Spinal cord (tissue), 10 donors: ENCODE data around the gene KSR2. TPM values are rescaled to one million over a fixed set of nuclear protein-coding genes. Genes with fewer than 3 reads are reported as not detected.

Source experiments
- DNase-seq, 6 donors: peaks; one replicate each; pipeline versions ENCODE4 v3.0.0 to v3.0.0-alpha.2; 2013 to 2015; ENCODE audit warnings: low spot score in 6 of 6, low read depth in 4 of 6
- H3K27ac ChIP-seq: one replicate; pipeline ENCODE4 v1.5.1; 2013; ENCODE audit warnings: low read depth, low read length, control low read depth
- H3K27me3 ChIP-seq: one replicate; pipeline ENCODE4 v1.6.1; 2013; ENCODE audit warnings: low read length; ENCODE audit not compliant: control insufficient read depth, insufficient read depth
- H3K36me3 ChIP-seq: one replicate; pipeline ENCODE4 v1.6.1; 2013; ENCODE audit warnings: low read length; ENCODE audit not compliant: control insufficient read depth, insufficient read depth
- H3K4me1 ChIP-seq: one replicate; pipeline ENCODE4 v1.6.1; 2013; ENCODE audit warnings: low read length; ENCODE audit not compliant: control insufficient read depth, insufficient read depth
- H3K4me3 ChIP-seq: one replicate; pipeline ENCODE4 v1.5.1; 2013; ENCODE audit warnings: low read depth, low read length, control low read depth
- H3K9me3 ChIP-seq: one replicate; pipeline ENCODE4 v1.6.1; 2013; ENCODE audit warnings: low read length; ENCODE audit not compliant: control insufficient read depth, insufficient read depth
- WGBS: methylation state at CpG from one replicate; pipeline ENCODE4 v1.1.5; 2013; ENCODE audit warnings: missing lambda C conversion rate; ENCODE audit not compliant: insufficient coverage; 5-methylcytosine and 5-hydroxymethylcytosine counted together
- polyA plus RNA-seq, 2 donors: library from polyadenylated mRNA; unstranded; fragments of 120-200 nt; gene quantifications; one replicate each; pipeline ENCODE4 v1.2.1, GENCODE V29; 2013; ENCODE audit not compliant: insufficient read length in 2 of 2
- total RNA-seq, 2 donors: library from RNA; depleted of rRNA in 1 of 2; stranded (reverse); fragments of 120-200 nt in 1 of 2; fragments of >200 nt in 1 of 2; gene quantifications; one replicate each; pipeline versions ENCODE4 v1.2.3 to v1.2.4, GENCODE V29; 2013 to 2014
- donor health status: healthy.

Gene KSR2
- total and polyA plus RNA-seq, 4 donors = 2.5 to 10.0 (median 5.6) TPM

DNA sequence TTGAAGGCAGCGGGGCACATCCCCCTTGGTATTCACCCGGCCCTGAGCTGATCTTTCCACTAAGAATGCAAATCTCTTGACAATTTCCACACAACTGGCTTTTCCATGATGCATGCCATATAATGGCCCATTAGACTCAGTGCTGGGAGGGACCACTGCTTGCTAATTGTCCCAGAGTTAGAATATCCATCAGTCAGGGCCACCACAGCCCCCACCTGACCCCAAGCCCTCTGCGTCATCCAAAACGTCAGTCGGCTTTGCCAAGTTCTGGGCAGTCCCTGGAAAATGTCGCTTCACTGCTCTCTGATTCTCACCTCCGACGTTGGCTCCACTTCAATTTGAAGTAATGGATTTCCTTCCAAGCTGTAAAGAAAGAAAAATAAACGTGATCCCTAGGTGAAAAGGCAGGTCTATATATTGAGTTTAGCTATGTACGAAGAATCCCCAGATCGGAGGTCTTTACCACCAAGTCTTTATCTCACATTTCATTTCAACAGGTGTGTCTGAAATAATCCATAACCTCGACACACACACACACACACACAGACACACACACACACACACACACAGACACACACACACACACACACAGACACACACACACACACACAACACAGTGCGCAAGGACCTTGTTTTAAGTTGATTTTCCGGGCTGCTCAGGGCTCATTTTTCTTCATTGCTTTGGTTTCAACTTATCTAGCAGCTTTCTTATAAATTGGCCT lies 441.9 kb downstream of the KSR2 start:
- H3K27ac ChIP-seq = no peak overlapping the region
- 51% methylated on average over 4 of the region's 14 CpGs for WGBS

DNA sequence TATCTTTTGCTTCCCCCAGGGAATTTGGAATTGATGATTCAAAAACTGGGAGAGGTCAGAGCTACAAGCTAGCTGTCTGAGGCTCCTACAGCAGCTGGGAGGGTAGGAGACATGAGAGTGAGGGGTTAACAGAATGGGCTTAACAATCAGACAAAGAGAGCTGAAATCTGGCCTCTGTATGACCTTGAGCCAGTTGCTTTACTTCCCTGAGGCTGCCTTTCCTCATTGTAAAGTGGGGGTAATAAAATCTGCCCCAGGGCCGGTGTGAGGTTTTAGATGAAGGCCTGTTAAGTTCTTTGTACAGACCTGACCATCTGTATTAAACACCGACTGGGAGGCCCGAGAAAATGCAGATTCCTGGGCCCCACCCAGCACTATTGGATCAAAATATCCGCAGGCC lies 443.0 kb downstream of the KSR2 start:
- Histone ChIP-seq H3K27me3 (no peaks in the 10 kb centered on the region), H3K36me3 (peaks cover 5% of the 10 kb centered on the region), H3K9me3 (no peaks in the 10 kb centered on the region), H3K27ac (no peak overlapping the region), H3K4me1 (no peaks in the 10 kb centered on the region), H3K4me3 (no peak overlapping the region)
- DNase-seq = no peak
- 50% methylated on average over 3 of the region's 4 CpGs for WGBS

More for the DNA sequence above, 441.9 kb downstream of the KSR2 start:
- H3K4me1 ChIP-seq = no peaks in the 10 kb centered on the region
- H3K27me3 ChIP-seq = no peaks in the 10 kb centered on the region
- H3K36me3 ChIP-seq = peaks cover 5% of the 10 kb centered on the region
- no peaks in the 10 kb centered on the region for H3K9me3 ChIP-seq
- no peak overlapping the region for H3K4me3 ChIP-seq
- peak in 1 of 6 donors; percentile 51 for DNase-seq

DNA sequence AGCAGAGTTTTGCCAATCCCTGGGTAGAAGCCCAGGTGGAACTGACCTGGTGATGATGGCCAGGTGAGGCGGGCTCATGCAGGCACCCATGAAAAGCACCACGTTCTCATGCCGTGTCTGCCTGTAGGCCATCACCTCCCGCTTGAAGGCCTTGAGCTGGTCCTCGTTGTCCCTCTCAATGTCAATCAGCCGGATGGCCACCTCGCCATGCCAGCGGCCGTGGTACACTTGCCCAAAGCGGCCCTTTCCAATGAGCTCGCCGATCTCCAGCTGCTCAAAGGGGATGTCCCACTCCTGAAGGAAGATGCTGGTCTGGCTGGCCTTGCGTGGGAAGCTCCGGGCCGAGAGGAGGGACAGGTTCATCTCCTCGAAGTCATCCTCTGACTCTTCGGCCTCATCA lies 444.0 kb downstream of the KSR2 start:
- H3K36me3 ChIP-seq = peaks cover 5% of the 10 kb centered on the region
- H3K4me1 ChIP-seq = no peaks in the 10 kb centered on the region
- no peaks in the 10 kb centered on the region for H3K27me3 ChIP-seq
- H3K9me3 ChIP-seq = no peaks in the 10 kb centered on the region
- no peak overlapping the region for H3K4me3 ChIP-seq
- 99% methylated on average over 17 of the region's 17 CpGs for WGBS
- H3K27ac ChIP-seq = no peak overlapping the region
- DNase-seq = no peak

DNA sequence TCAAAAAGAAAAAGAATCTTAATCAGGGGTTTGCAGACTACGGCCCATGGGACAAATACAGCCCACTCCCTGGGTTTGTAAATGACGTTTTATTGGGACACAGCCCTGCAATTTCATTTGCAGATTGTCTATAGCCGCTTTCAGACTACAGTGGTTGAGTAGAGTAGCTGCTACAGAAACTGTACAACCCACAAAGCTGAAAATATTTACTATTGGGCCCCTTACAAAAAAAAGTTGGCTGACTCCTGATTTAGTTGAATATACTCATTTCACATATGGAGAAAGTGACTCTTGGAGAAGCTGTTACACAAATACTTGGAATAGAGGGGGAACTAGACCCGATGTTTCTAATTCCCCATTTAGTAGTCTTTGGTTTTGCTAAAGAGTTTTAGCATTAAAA lies 444.8 kb downstream of the KSR2 start:
- Histone ChIP-seq H3K36me3 (peaks cover 5% of the 10 kb centered on the region), H3K27ac (no peak overlapping the region), H3K4me3 (no peak overlapping the region), H3K4me1 (no peaks in the 10 kb centered on the region), H3K9me3 (no peaks in the 10 kb centered on the region), H3K27me3 (no peaks in the 10 kb centered on the region)
- 100% methylated on average over 2 of the region's 4 CpGs for WGBS
- no peak for DNase-seq

DNA sequence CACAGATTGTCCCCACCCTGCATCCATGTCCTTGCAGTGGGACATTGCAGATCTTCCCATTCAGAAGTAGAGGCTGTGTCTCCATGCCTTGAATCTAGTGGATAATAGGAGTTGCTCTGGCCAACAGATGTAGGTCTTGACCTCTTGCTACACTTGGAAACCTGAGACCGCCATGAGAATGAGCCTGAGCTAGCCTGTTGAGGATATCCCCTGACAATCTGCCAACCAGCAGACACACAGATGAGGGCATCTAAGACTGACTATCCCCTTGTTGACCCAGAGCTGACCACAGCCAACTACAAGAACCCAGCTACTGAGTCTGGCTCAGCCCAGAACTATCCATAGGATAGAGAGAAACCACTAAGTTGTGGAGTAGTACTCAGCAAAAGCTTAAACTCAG lies 446.2 kb downstream of the KSR2 start:
- 100% methylated on average over 1 of the region's 1 CpG for WGBS
- H3K27me3 ChIP-seq = no peaks in the 10 kb centered on the region
- H3K27ac ChIP-seq = no peak overlapping the region
- H3K4me3 ChIP-seq = no peak overlapping the region
- H3K4me1 ChIP-seq = no peaks in the 10 kb centered on the region
- no peak for DNase-seq
- peaks cover 5% of the 10 kb centered on the region for H3K36me3 ChIP-seq
- no peaks in the 10 kb centered on the region for H3K9me3 ChIP-seq

DNA sequence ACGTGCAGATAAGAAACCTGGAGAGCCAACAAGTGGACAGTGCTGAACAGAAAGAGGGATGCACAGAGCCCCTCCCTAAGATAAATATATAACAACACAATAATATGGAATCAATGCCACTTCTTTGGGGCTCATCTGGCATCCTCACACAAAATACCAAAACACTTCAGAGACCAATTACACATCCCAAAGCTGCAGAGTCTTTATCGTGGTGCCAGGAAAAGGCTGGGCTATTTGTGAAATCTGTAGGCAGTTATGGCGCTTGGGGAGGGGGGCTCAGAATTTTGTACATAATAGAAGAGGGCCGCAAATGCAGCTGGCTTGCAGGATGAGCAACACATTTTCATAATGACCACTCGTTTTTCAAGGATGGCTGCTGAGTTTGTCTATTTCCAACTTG lies 446.9 kb downstream of the KSR2 start:
- peaks cover 5% of the 10 kb centered on the region for H3K36me3 ChIP-seq
- 86% methylated on average over 2 of the region's 5 CpGs for WGBS
- no peaks in the 10 kb centered on the region for H3K9me3 ChIP-seq
- DNase-seq = peak in 2 of 6 donors; percentile 20 to 84
- no peaks in the 10 kb centered on the region for H3K4me1 ChIP-seq
- no peaks in the 10 kb centered on the region for H3K27me3 ChIP-seq
- H3K27ac ChIP-seq = no peak overlapping the region
- no peak overlapping the region for H3K4me3 ChIP-seq

DNA sequence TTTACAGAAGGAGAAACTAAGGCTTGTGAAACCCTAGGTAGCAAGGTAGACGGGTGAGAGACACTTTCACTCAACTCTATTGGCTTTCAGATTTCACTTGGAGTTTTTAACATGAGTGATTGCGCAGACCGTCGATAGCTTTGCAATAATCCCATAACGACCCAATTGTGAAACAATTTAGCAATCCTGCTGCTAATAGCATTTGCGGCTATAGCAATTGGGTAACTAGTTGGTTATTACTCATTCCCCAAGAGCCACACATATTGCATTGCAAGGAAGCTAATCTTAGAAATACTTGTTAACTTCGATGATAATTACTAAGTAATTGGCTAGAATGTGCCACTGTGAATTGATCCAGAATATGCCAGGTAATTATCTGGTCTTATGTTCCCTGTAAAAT lies 447.4 kb downstream of the KSR2 start:
- no peak overlapping the region for H3K27ac ChIP-seq
- no peak overlapping the region for H3K4me3 ChIP-seq
- peak in 3 of 6 donors; percentile 24 to 95 (median 45) for DNase-seq
- H3K9me3 ChIP-seq = no peaks in the 10 kb centered on the region
- no peaks in the 10 kb centered on the region for H3K4me1 ChIP-seq
- H3K27me3 ChIP-seq = no peaks in the 10 kb centered on the region
- WGBS = 83% methylated on average over 2 of the region's 7 CpGs
- H3K36me3 ChIP-seq = peaks cover 5% of the 10 kb centered on the region

DNA sequence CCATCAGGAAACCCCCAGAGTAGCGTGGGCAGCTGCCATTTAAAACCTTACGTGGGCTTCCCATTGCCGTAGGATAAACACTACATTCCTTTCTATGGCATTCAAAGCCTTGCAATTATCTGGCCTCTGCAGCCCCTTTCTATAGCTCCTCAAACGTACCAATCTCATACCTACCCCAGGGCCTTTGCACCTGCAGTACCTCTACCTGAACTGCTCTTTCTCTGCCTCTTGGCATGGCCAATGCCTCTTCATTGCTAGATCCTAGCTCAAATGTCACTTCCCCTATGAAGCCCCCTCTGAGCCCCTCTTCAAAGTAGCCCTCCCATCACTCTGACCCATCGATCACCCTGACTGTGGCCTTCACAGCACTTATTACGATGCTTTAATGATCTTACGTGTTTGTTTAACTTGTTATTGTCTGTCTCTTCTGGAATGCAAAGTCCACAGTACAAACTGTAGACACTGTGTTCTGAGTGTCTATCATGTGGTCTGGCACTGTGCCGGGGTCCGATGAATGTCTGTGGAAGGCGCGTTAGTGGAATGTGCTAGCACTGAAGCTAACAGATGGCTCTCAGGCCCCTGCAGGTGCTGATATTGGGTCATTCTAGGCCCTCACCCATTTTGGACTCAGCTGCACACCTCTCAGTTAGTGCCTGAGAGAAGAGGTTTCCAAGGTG lies 450.1 kb downstream of the KSR2 start:
- no peak overlapping the region for H3K27ac ChIP-seq
- no peak overlapping the region for H3K4me3 ChIP-seq
- no peaks in the 10 kb centered on the region for H3K9me3 ChIP-seq
- H3K4me1 ChIP-seq = peaks cover 4% of the 10 kb centered on the region
- WGBS = 63% methylated on average over 7 of the region's 11 CpGs
- no peaks in the 10 kb centered on the region for H3K27me3 ChIP-seq
- no peak for DNase-seq
- no peaks in the 10 kb centered on the region for H3K36me3 ChIP-seq

DNA sequence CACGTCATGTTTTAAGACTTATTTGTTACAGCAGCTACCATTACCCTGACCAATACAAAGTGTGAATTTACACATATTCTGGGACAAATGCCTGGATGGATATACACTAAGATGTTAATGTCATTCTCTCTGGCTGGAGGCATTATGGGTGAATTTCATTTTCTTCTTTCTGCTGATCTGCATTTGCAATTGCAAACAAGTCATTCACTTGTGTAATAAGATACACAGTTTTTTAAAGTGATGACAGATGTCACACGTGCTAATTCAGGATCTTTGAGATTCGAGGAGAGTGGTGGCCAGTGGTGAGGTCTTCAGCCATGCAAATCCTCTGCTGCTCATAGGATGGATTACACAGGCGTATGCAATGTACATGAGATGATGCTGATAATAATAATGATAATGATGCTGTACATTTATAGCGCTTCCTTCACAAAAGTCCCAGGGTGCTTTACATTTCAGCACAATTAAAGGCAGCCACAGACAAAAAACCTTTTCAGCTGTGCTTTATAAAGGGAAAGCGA lies 451.5 kb downstream of the KSR2 start:
- Histone ChIP-seq H3K9me3 (no peaks in the 10 kb centered on the region), H3K27me3 (no peaks in the 10 kb centered on the region), H3K4me1 (peaks cover 8% of the 10 kb centered on the region), H3K36me3 (no peaks in the 10 kb centered on the region), H3K27ac (no peak overlapping the region), H3K4me3 (no peak overlapping the region)
- 40% methylated on average over 1 of the region's 6 CpGs for WGBS
- DNase-seq = peak in 1 of 6 donors; percentile 14

DNA sequence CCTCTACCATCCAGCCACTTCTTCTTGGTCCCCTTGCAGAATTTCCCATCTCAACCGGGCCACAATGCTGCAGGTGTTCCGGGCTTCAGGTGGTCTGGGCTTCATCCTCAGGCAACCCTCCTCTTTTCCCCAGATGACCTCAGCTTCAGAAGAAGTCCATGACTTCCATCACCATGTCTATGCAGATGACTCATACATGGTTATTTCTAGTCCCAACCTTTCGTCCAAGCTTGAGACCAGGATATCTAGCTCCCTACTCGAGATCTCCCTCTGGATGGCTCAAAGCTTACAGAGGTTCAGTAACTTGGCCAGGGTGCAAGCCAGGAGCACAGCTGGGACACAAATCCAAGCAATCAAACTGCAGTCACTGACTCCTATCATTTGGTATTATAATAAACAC lies 452.8 kb downstream of the KSR2 start:
- no peak overlapping the region for H3K27ac ChIP-seq
- H3K27me3 ChIP-seq = no peaks in the 10 kb centered on the region
- DNase-seq = no peak
- H3K4me3 ChIP-seq = no peak overlapping the region
- H3K9me3 ChIP-seq = no peaks in the 10 kb centered on the region
- peaks cover 8% of the 10 kb centered on the region for H3K4me1 ChIP-seq
- WGBS = 80% methylated on average over 4 of the region's 4 CpGs
- no peaks in the 10 kb centered on the region for H3K36me3 ChIP-seq
